Measurements from ENCODE around the gene FEZ2. TPM values are rescaled to one million over a fixed set of nuclear protein-coding genes. Genes with fewer than 3 reads are reported as not detected.

Gene FEZ2
- total RNA-seq, 1 experiment from 2014 or later, result 52.6 TPM

DNA sequence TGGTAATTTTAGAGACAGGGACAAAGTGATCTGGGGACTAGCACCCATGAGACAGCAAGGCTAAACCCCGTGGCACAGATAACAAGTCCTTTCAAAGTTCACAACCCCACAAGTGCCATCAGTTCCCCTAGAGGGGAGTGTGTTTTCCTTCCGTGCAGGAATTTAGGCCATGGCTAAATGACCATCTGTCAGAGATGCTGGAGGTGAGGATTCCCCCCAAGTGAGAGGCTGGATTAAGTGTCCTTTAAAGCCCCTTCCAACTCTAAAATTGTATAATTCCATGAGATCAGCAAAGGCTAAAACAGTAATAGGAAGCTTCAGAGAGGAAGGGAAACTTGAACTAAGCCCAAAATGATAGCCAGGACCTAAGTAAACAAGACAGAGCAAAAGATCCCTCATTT lies 8.7 kb downstream of the FEZ2 start:
- Histone ChIP-seq H2AFZ (ENCODE audit: low read length) (no peak overlapping the region), H3K9me2 (replicated peaks; ENCODE audit: low read length) (no peaks in the 10 kb centered on the region), H3K9me3 (ENCODE audit: low read length) (no peaks in the 10 kb centered on the region), H3K36me3 (ENCODE audit: low read depth, low read length) (peaks cover 28% of the 10 kb centered on the region), H3K9ac (ENCODE audit: low read length) (no peak overlapping the region), H3K79me2 (ENCODE audit: low read length) (peaks cover 59% of the 10 kb centered on the region), H3F3A (ENCODE audit: low read length, unreplicated experiment) (no peaks in the 10 kb centered on the region), H3K27ac (ENCODE audit: low read length) (no peak overlapping the region), H3K27me3 (ENCODE audit: low read length) (no peaks in the 10 kb centered on the region), H4K20me1 (ENCODE audit: low read length) (no peaks in the 10 kb centered on the region), H3K4me2 (ENCODE audit: low read length) (no peak overlapping the region), H3K4me3 (ENCODE audit: low read length) (no peak overlapping the region), H3K4me1 (ENCODE audit: insufficient read depth, low read length) (no peaks in the 10 kb centered on the region)
- TF ChIP-seq EZH2 (IDR thresholded peaks at IDR 0.05; ENCODE audit: low read length, unreplicated experiment) (no peak), EZH2phosphoT487 (IDR thresholded peaks at IDR 0.05; ENCODE audit: borderline replicate concordance, low read length) (no peak)
- TF ChIP-seq, protein P1, sequence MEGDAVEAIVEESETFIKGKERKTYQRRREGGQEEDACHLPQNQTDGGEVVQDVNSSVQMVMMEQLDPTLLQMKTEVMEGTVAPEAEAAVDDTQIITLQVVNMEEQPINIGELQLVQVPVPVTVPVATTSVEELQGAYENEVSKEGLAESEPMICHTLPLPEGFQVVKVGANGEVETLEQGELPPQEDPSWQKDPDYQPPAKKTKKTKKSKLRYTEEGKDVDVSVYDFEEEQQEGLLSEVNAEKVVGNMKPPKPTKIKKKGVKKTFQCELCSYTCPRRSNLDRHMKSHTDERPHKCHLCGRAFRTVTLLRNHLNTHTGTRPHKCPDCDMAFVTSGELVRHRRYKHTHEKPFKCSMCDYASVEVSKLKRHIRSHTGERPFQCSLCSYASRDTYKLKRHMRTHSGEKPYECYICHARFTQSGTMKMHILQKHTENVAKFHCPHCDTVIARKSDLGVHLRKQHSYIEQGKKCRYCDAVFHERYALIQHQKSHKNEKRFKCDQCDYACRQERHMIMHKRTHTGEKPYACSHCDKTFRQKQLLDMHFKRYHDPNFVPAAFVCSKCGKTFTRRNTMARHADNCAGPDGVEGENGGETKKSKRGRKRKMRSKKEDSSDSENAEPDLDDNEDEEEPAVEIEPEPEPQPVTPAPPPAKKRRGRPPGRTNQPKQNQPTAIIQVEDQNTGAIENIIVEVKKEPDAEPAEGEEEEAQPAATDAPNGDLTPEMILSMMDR (conservative IDR thresholded peaks at IDR 0.05; ENCODE audit: low read depth, low read length), result no peak
- ATAC-seq, result no peak
- ChIA-PET CTCF (no interaction called here), POLR2A (ENCODE audit: unreplicated experiment) (no interaction called here)
- intact Hi-C loops (cut with micrococcal nuclease), result no loop called here
- no peak for DNase-seq
- BruUV-seq (replicated peaks), result no TSS peak

DNA sequence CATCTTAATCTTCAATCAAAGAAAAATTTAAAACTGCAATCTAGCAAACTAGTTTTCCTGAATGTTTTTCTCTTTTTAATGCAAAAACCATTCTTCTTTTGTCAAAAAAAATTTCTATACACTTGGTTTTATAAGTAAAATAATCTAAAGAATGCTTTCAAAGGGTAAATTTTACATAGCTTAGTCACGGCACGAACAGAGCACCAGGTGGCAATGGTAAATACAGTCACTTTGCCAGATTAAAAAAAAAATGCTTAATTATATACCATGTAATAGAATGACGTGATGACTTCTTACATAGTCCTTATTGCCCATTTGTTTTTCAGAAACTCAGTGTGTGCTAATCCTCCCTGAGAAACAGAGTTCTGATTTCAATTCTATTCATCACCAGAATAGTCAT lies 10.4 kb downstream of the FEZ2 start:
- Histone ChIP-seq H3F3A (ENCODE audit: low read length, unreplicated experiment) (no peaks in the 10 kb centered on the region), H3K4me3 (ENCODE audit: low read length) (no peak overlapping the region), H3K9me3 (ENCODE audit: low read length) (no peaks in the 10 kb centered on the region), H4K20me1 (ENCODE audit: low read length) (no peaks in the 10 kb centered on the region), H3K9me2 (replicated peaks; ENCODE audit: low read length) (no peaks in the 10 kb centered on the region), H3K27me3 (ENCODE audit: low read length) (no peaks in the 10 kb centered on the region), H3K4me1 (ENCODE audit: insufficient read depth, low read length) (no peaks in the 10 kb centered on the region), H2AFZ (ENCODE audit: low read length) (no peak overlapping the region), H3K4me2 (ENCODE audit: low read length) (no peak overlapping the region), H3K9ac (ENCODE audit: low read length) (no peak overlapping the region), H3K27ac (ENCODE audit: low read length) (no peak overlapping the region), H3K79me2 (ENCODE audit: low read length) (peaks cover 48% of the 10 kb centered on the region), H3K36me3 (ENCODE audit: low read depth, low read length) (peaks cover 39% of the 10 kb centered on the region)
- TF ChIP-seq EZH2phosphoT487 (IDR thresholded peaks at IDR 0.05; ENCODE audit: borderline replicate concordance, low read length) (no peak), EZH2 (IDR thresholded peaks at IDR 0.05; ENCODE audit: low read length, unreplicated experiment) (no peak)
- TF ChIP-seq, protein P1 (conservative IDR thresholded peaks at IDR 0.05; ENCODE audit: low read depth, low read length), result no peak
- intact Hi-C loops (cut with micrococcal nuclease), result no loop called here
- DNase-seq (no peak), ATAC-seq (no peak)
- no TSS peak for BruUV-seq (replicated peaks)
- POLR2A ChIA-PET (ENCODE audit: unreplicated experiment), result no interaction called here
- CTCF ChIA-PET, result no interaction called here

DNA sequence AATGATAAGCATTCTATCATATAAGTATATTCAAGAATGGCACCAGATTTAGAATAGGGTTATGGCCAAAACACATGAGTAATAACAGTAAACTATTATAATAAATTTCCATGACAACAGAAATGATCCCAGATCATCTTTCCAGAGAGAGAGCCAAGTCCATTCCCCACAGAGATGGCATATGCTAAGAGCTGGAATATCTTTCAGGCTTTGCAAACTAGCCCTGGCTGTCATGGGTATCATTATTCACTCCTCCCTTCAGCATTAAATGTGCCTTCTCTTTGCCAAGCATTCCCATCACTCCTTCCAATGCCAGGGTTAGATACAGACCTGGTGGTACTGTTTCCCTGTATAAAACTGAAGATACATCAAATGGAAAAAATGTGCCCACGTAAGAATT lies 10.9 kb downstream of the FEZ2 start:
- no peak overlapping the region for H3K27ac ChIP-seq (ENCODE audit: low read length)
- H3K79me2 ChIP-seq (ENCODE audit: low read length), result peaks cover 44% of the 10 kb centered on the region
- no peak overlapping the region for H3K4me3 ChIP-seq (ENCODE audit: low read length)
- no TSS peak for BruUV-seq (replicated peaks)
- H3K9me3 ChIP-seq (ENCODE audit: low read length), result no peaks in the 10 kb centered on the region
- no peaks in the 10 kb centered on the region for H3K27me3 ChIP-seq (ENCODE audit: low read length)
- H3K4me2 ChIP-seq (ENCODE audit: low read length), result no peak overlapping the region
- no peak overlapping the region for H3K9ac ChIP-seq (ENCODE audit: low read length)
- no peaks in the 10 kb centered on the region for H3K4me1 ChIP-seq (ENCODE audit: insufficient read depth, low read length)
- intact Hi-C loops (cut with micrococcal nuclease), result no loop called here
- H3K36me3 ChIP-seq (ENCODE audit: low read depth, low read length), result peaks cover 43% of the 10 kb centered on the region
- DNase-seq, result no peak
- no peak overlapping the region for H2AFZ ChIP-seq (ENCODE audit: low read length)
- ChIA-PET POLR2A (ENCODE audit: unreplicated experiment) (no interaction called here), CTCF (no interaction called here)
- ATAC-seq, result no peak
- no peak for TF ChIP-seq EZH2 (IDR thresholded peaks at IDR 0.05; ENCODE audit: low read length, unreplicated experiment)
- TF ChIP-seq, protein P1 (conservative IDR thresholded peaks at IDR 0.05; ENCODE audit: low read depth, low read length), result no peak
- no peak for TF ChIP-seq EZH2phosphoT487 (IDR thresholded peaks at IDR 0.05; ENCODE audit: borderline replicate concordance, low read length)
- H4K20me1 ChIP-seq (ENCODE audit: low read length), result no peaks in the 10 kb centered on the region
- H3K9me2 ChIP-seq (replicated peaks; ENCODE audit: low read length), result no peaks in the 10 kb centered on the region
- no peaks in the 10 kb centered on the region for H3F3A ChIP-seq (ENCODE audit: low read length, unreplicated experiment)
